ENCODE measurements around the gene RNF14.

DNA sequence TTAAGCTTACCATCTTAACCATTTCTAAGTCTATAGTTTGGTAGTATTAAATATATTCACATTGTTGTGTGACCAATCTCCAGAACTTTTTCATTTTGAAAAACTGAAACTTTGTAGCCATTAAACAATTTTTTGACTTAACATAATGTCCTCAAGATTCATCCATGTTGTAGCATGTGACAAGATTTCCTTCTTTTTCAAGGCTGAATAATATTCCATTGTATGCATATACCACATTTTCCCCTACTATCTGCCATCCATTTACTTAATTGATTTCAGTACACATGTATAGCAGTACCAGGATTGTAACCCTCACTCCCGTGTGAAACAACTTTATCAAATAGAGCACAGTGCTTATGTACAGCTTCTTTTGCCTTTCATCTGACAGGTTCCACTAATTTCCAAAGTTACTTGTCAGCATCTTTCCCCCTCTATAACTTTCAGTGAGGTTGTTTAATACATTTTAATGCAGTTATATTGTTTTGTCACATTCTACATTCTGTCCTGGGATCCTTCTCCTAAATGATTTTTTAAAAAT, 51.3 kb downstream of the RNF14 start:
- TF ChIP-seq CTCF (IDR thresholded peaks at IDR 0.05) = no peak
- no peak for TF ChIP-seq POLR2AphosphoS5 (IDR thresholded peaks at IDR 0.05; ENCODE audit: low read depth, low read length)
- no peak for TF ChIP-seq SIN3A (IDR thresholded peaks at IDR 0.05; ENCODE audit: borderline replicate concordance, insufficient read depth, low read depth, low read length)
- TF ChIP-seq TCF7L2 (IDR thresholded peaks at IDR 0.05; ENCODE audit: low read depth, low read length) = no peak
- TF ChIP-seq REST (IDR thresholded peaks at IDR 0.05; ENCODE audit: insufficient read depth in 1 of 2, low read depth in 2 of 2, low read length in 1 of 2) = no peak
